HepG2 (cell line): ENCODE results near the gene C16orf95. TPM values are rescaled to one million over a fixed set of nuclear protein-coding genes. Genes with fewer than 3 reads are reported as not detected.

Experiments
- ATF1 ChIP-seq: IDR thresholded peaks from 2 replicates; pipeline ENCODE4 v1.6.1; 2016; ENCODE audit warnings: mild to moderate bottlenecking, control low read depth
- GABPB1 ChIP-seq: IDR thresholded peaks from 2 replicates; pipeline ENCODE4 v1.6.1; 2016; ENCODE audit warnings: mild to moderate bottlenecking, missing genetic modification reagents, moderate library complexity, missing compliant biosample characterization
- GZF1 ChIP-seq: sonication (generic); formaldehyde crosslinking; IDR thresholded peaks from 2 replicates; pipeline ENCODE4 v1.5.1; 2020; ENCODE audit warnings: mild to moderate bottlenecking, missing genetic modification reagents
- HCFC1 ChIP-seq: fragments of 150-350 bp; IDR thresholded peaks from 2 replicates; pipeline ENCODE4 v1.6.1; 2014; ENCODE audit warnings: low read depth, low read length
- IKZF4 ChIP-seq: sonication (generic); formaldehyde crosslinking; IDR thresholded peaks from 2 replicates; pipeline ENCODE4 v1.5.1; 2020; ENCODE audit warnings: borderline replicate concordance, mild to moderate bottlenecking, low read depth, missing genetic modification reagents; ENCODE audit errors: not compliant biosample characterization
- KLF9 ChIP-seq: IDR thresholded peaks from 2 replicates; pipeline ENCODE4 v1.6.1; 2016; ENCODE audit warnings: low read depth
- NCOA2 ChIP-seq: sonication (generic); formaldehyde crosslinking; IDR thresholded peaks from 2 replicates; pipeline ENCODE4 v1.8.0; 2022; ENCODE audit warnings: inconsistent platforms
- NFE2L2 ChIP-seq: fragments of 150-350 bp; IDR thresholded peaks from 2 replicates; pipeline ENCODE4 v1.6.1; 2014; ENCODE audit warnings: low read length
- PITX1 ChIP-seq: sonication (generic); formaldehyde crosslinking; IDR thresholded peaks from 2 replicates; pipeline ENCODE4 v1.5.1; 2020; ENCODE audit warnings: mild to moderate bottlenecking, missing genetic modification reagents
- POLR2A ChIP-seq, 2 experiments: IDR thresholded peaks; 2 replicates each; pipeline ENCODE4 v1.6.1; 2011; ENCODE audit warnings: low read depth in 2 of 2, low read length in 2 of 2, mild to moderate bottlenecking in 1 of 2, moderate library complexity in 1 of 2; ENCODE audit not compliant: insufficient read depth in 1 of 2
- RBM39 ChIP-seq: fragments of 200-400 bp; formaldehyde crosslinking; IDR thresholded peaks from one replicate; pipeline ENCODE4 v1.6.1; 2018; ENCODE audit warnings: antibody characterized with exemption, mild to moderate bottlenecking, low read depth, low read length; ENCODE audit not compliant: poor library complexity, severe bottlenecking
- RNF2 ChIP-seq: fragments of 450-650 bp; conservative IDR thresholded peaks from 2 replicates; pipeline ENCODE4 v1.6.1; 2016; ENCODE audit warnings: low read depth
- SAP130 ChIP-seq: IDR thresholded peaks from 2 replicates; pipeline ENCODE4 v1.6.1; 2016; ENCODE audit warnings: low read depth
- TAF15 ChIP-seq: fragments of 200-400 bp; formaldehyde crosslinking; IDR thresholded peaks from one replicate; pipeline ENCODE4 v1.6.1; 2018; ENCODE audit warnings: mild to moderate bottlenecking, low read depth, low read length; ENCODE audit not compliant: poor library complexity, severe bottlenecking
- TARDBP ChIP-seq: sonication (generic); formaldehyde crosslinking; IDR thresholded peaks from 2 replicates; pipeline ENCODE4 v1.8.0; 2022; ENCODE audit warnings: mild to moderate bottlenecking, missing genetic modification reagents
- TP53 ChIP-seq: sonication (generic); formaldehyde crosslinking; conservative IDR thresholded peaks from 2 replicates; pipeline ENCODE4 v1.4.0; 2020; ENCODE audit warnings: missing genetic modification reagents
- ZNF121 ChIP-seq: sonication (generic); formaldehyde crosslinking; IDR thresholded peaks from 2 replicates; pipeline ENCODE4 v1.5.0; 2020; ENCODE audit warnings: mild to moderate bottlenecking, missing genetic modification reagents
- ZNF124 ChIP-seq: sonication (generic); formaldehyde crosslinking; IDR thresholded peaks from 2 replicates; pipeline ENCODE4 v1.4.0; 2020; ENCODE audit warnings: missing genetic modification reagents
- polyA plus RNA-seq, 8 experiments: library from polyadenylated mRNA; depleted of rRNA in 3 of 8; stranded (reverse) in 7 of 8; unstranded in 1 of 8; fragments of >200 nt; fragmentation: Illumina TruSeq in 4 of 8; extraction: Trizol in 4 of 8; gene quantifications; 2 replicates each; pipeline versions ENCODE4 v1.2.1 to v1.2.3, GENCODE V29; 2011 to 2016; ENCODE audit warnings: low read depth in 4 of 8, missing spikeins in 1 of 8, mixed read lengths in 1 of 8; ENCODE audit not compliant: insufficient read depth in 1 of 8
- total RNA-seq, 5 experiments: library from RNA; depleted of rRNA; stranded (reverse); fragments of >200 nt; fragmentation: Illumina TruSeq; extraction: Trizol; gene quantifications; 2 replicates each; pipeline ENCODE4 v1.2.3, GENCODE V29; 2016; ENCODE audit warnings: low read depth in 1 of 5
- TF ChIP-seq, protein P1 (sequence below): sonication (generic); formaldehyde crosslinking; IDR thresholded peaks from 2 replicates; pipeline ENCODE4 v1.8.1; 2023; ENCODE audit warnings: mild to moderate bottlenecking, missing genetic modification reagents, borderline replicate concordance
- TF ChIP-seq, protein P2 (sequence below): sonication (generic); formaldehyde crosslinking; IDR thresholded peaks from 2 replicates; pipeline ENCODE4 v1.8.0; 2022; ENCODE audit warnings: missing genetic modification reagents, mild to moderate bottlenecking, moderate library complexity, borderline replicate concordance
- TF ChIP-seq, protein P3 (sequence below): sonication (generic); formaldehyde crosslinking; IDR thresholded peaks from 2 replicates; pipeline ENCODE4 v1.5.0; 2020; ENCODE audit warnings: missing genetic modification reagents, mild to moderate bottlenecking, borderline replicate concordance
- TF ChIP-seq, protein P4 (sequence below): sonication (generic); formaldehyde crosslinking; IDR thresholded peaks from 2 replicates; pipeline ENCODE4 v1.4.0; 2020; ENCODE audit warnings: missing genetic modification reagents, borderline replicate concordance

Gene C16orf95
- total and polyA plus RNA-seq, 2 of the 13 experiments (the other 11 are each of a cell fraction or from before 2014, with no cell fraction given), result 2.8 to 8.6 TPM

DNA sequence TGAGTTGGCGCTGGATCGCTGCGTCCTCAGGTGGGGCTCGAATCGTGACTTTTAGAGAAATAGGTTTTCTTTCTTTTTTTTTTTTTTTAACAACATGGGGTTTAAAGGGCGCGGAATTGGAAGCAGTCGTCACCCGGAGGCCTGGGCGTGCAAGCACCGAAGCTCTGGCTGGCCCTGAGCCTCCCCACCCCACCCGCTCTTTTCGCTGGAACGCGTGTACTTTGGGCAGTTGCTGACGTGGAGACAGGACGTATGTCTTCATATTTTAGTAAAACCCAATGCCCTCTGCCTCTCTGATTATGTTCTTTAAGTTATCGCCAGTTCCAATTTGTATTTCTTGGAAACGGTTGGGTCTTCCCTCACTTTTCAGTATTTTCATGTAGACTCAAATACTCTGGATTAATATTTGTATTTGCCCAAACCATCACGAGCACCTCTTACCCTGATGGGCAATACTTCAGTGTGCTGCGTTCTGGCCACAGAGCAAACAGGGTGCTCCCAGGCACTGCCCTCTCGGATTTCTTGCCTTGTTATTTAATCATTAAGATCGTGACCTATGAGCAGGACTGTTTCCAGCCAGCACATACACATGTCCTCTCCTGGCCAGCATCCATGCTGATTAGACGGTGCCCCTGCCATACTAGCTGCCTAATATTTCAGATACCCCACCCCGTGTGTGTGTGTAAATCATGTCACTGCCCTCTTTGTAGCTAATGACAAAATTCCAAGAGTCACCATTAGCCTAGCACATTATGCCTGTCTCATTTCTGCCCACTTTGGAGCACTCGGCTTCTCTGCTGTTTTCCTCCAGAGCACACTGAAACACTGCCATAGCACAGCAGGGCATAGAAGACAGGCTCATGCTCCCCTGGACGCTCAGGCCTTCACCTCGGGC, 805 bp upstream of the C16orf95 start (continued):
- TF ChIP-seq TP53 (CRISPR knock-in tag), result no peak
- peak; percentile 37; the same call in 1 of the 2 replicates for TF ChIP-seq ATF1 (CRISPR knock-in tag)
- TF ChIP-seq, protein P1, sequence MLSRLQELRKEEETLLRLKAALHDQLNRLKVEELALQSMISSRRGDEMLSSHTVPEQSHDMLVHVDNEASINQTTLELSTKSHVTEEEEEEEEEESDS (CRISPR knock-in tag), result no peak
- TF ChIP-seq GZF1 (CRISPR knock-in tag), result no peak
- no peak for TF ChIP-seq KLF9 (CRISPR knock-in tag)
- TF ChIP-seq HCFC1, result no peak
- TF ChIP-seq ZNF121 (CRISPR knock-in tag), result no peak
- TF ChIP-seq NCOA2 (CRISPR knock-in tag), result no peak; the same call in 1 of the 2 replicates
- TF ChIP-seq, protein P2, sequence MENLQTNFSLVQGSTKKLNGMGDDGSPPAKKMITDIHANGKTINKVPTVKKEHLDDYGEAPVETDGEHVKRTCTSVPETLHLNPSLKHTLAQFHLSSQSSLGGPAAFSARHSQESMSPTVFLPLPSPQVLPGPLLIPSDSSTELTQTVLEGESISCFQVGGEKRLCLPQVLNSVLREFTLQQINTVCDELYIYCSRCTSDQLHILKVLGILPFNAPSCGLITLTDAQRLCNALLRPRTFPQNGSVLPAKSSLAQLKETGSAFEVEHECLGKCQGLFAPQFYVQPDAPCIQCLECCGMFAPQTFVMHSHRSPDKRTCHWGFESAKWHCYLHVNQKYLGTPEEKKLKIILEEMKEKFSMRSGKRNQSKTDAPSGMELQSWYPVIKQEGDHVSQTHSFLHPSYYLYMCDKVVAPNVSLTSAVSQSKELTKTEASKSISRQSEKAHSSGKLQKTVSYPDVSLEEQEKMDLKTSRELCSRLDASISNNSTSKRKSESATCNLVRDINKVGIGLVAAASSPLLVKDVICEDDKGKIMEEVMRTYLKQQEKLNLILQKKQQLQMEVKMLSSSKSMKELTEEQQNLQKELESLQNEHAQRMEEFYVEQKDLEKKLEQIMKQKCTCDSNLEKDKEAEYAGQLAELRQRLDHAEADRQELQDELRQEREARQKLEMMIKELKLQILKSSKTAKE (CRISPR knock-in tag), result no peak
- TF ChIP-seq GABPB1, result no peak
- TF ChIP-seq RBM39, result no peak
- TF ChIP-seq TARDBP, result no peak
- no peak for TF ChIP-seq PITX1 (CRISPR knock-in tag)
- no peak for TF ChIP-seq NFE2L2
- TF ChIP-seq, protein P3, sequence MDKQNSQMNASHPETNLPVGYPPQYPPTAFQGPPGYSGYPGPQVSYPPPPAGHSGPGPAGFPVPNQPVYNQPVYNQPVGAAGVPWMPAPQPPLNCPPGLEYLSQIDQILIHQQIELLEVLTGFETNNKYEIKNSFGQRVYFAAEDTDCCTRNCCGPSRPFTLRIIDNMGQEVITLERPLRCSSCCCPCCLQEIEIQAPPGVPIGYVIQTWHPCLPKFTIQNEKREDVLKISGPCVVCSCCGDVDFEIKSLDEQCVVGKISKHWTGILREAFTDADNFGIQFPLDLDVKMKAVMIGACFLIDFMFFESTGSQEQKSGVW (CRISPR knock-in tag), result no peak
- TF ChIP-seq POLR2A (IDR thresholded peaks at IDR 0.05; ENCODE audit: insufficient read depth in 1 of 2, low read depth in 2 of 2, low read length in 2 of 2), result peak; percentile 23 to 78; a peak in 3 of 4 replicates
- no peak for TF ChIP-seq RNF2
- peak; percentile 12; the same call in 1 of the 2 replicates for TF ChIP-seq SAP130 (CRISPR knock-in tag)
- no peak for TF ChIP-seq TAF15
- TF ChIP-seq IKZF4, result no peak
- TF ChIP-seq, protein P4, sequence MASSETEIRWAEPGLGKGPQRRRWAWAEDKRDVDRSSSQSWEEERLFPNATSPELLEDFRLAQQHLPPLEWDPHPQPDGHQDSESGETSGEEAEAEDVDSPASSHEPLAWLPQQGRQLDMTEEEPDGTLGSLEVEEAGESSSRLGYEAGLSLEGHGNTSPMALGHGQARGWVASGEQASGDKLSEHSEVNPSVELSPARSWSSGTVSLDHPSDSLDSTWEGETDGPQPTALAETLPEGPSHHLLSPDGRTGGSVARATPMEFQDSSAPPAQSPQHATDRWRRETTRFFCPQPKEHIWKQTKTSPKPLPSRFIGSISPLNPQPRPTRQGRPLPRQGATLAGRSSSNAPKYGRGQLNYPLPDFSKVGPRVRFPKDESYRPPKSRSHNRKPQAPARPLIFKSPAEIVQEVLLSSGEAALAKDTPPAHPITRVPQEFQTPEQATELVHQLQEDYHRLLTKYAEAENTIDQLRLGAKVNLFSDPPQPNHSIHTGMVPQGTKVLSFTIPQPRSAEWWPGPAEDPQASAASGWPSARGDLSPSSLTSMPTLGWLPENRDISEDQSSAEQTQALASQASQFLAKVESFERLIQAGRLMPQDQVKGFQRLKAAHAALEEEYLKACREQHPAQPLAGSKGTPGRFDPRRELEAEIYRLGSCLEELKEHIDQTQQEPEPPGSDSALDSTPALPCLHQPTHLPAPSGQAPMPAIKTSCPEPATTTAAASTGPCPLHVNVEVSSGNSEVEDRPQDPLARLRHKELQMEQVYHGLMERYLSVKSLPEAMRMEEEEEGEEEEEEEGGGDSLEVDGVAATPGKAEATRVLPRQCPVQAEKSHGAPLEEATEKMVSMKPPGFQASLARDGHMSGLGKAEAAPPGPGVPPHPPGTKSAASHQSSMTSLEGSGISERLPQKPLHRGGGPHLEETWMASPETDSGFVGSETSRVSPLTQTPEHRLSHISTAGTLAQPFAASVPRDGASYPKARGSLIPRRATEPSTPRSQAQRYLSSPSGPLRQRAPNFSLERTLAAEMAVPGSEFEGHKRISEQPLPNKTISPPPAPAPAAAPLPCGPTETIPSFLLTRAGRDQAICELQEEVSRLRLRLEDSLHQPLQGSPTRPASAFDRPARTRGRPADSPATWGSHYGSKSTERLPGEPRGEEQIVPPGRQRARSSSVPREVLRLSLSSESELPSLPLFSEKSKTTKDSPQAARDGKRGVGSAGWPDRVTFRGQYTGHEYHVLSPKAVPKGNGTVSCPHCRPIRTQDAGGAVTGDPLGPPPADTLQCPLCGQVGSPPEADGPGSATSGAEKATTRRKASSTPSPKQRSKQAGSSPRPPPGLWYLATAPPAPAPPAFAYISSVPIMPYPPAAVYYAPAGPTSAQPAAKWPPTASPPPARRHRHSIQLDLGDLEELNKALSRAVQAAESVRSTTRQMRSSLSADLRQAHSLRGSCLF (CRISPR knock-in tag), result no peak
- TF ChIP-seq ZNF124 (CRISPR knock-in tag), result peak; percentile 39; the same call in 1 of the 2 replicates
